Testis (tissue), 2 donors: ENCODE data around the gene MPDZ.

Experiments
- CTCF ChIP-seq, 3 experiments: fragments of 450-650 bp in 2 of 3; fragments of 200-600 bp in 1 of 3; sonication (generic) in 1 of 3; IDR thresholded peaks; one replicate each; pipeline ENCODE4 v1.5.1; 2016 to 2019; ENCODE audit warnings: antibody characterized with exemption in 3 of 3, mild to moderate bottlenecking in 2 of 3, moderate library complexity in 1 of 3
- POLR2A ChIP-seq: fragments of 450-650 bp; IDR thresholded peaks from one replicate; pipeline ENCODE4 v1.6.1; 2017; ENCODE audit warnings: antibody characterized with exemption, mild to moderate bottlenecking, moderate library complexity

GRCh38 chr9:13296972-13297371 is 17.5 kb upstream of the MPDZ start:
- TF ChIP-seq CTCF (IDR thresholded peaks at IDR 0.05) (no peak), POLR2A (no peak)
